ENCODE data around the gene MARCHF9.
A peak's percentile ranks its signal among the peaks of the same experiment; 100 is the strongest.

MARCHF9 gene

DNA sequence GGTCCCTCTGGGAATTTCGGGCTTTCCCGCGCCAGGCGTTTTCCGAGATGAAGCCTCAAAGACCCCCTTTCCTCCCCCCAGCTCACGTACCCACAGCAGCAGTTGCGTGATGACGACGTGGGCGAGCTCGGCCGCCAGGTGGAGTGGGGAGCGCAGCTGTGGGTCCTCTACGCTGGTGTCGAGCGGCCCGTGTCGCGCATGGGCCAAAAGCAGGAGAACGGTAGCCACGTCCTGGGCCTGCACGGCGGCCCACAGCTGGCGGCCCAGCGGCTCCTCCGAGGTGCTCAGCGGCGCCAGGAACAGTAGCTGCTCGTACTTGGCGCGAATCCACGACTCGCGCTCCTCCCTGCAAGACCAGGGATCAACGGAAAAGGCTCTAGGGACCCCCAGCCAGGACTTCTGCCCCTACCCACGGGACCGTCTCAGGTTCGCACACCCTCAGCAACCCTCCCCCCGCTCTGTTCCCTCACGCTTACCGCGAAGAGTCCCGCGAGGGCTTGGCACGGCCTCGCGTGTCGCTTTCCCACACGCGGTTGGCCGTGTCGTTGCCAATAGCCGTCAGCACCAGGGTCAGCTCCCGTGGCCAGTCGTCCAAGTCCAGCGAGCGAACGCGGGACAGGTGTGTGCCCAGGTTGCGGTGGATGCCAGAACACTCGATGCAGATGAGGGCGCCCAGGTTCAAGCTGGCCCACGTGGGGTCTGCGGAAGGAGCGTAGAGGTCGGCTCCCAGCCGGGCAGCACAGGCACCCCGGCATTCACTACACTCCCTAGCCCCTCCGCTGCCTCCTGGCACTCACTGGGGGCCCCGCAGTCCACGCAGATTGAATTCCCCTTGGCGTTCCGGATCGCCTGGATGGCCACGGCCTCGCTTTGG lies 27.8 kb upstream of the MARCHF9 start:
- DNase-seq (ENCODE audit: insufficient read length, low spot score): no peak
- FAIRE-seq: no peak
- TF ChIP-seq, protein P1, sequence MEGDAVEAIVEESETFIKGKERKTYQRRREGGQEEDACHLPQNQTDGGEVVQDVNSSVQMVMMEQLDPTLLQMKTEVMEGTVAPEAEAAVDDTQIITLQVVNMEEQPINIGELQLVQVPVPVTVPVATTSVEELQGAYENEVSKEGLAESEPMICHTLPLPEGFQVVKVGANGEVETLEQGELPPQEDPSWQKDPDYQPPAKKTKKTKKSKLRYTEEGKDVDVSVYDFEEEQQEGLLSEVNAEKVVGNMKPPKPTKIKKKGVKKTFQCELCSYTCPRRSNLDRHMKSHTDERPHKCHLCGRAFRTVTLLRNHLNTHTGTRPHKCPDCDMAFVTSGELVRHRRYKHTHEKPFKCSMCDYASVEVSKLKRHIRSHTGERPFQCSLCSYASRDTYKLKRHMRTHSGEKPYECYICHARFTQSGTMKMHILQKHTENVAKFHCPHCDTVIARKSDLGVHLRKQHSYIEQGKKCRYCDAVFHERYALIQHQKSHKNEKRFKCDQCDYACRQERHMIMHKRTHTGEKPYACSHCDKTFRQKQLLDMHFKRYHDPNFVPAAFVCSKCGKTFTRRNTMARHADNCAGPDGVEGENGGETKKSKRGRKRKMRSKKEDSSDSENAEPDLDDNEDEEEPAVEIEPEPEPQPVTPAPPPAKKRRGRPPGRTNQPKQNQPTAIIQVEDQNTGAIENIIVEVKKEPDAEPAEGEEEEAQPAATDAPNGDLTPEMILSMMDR (IDR thresholded peaks at IDR 0.05; ENCODE audit: insufficient read depth, missing control alignments): peak; percentile 23

- DNase-seq (ENCODE audit: insufficient read length, low spot score): no peak
- no peak for FAIRE-seq
- TF ChIP-seq, protein P1 (IDR thresholded peaks at IDR 0.05; ENCODE audit: insufficient read depth, missing control alignments): no peak
These were observed 27.0 kb upstream of the MARCHF9 start for GRCh38 chr12:57727758-57728395.

DNA sequence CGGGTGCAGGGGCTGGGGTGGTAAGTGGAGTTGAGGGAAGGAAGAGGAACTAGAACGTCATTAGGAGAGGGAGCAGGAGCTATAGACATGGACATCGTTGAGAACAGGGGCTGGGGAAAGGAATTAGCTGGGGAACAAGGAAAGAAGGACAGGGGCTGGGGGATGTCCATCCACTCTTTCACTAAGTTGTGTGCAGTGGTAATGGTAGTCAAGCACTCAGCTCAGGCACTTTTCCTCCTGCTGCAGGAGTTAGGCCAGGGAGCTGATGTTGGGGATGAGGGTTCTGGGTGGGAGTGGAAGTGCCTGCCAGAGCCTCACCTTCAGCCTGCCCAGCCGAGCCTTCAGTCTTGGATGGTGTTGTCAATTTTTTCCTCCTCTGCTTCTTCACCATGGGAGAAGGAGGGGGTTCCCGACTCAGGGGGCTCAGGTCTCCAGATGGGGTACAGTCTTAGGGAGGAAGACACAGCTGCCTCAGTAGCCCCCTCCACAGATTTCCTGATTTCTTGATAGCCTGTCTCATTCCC lies 25.5 kb upstream of the MARCHF9 start:
- DNase-seq (ENCODE audit: insufficient read length, low spot score) (no peak), FAIRE-seq (no peak)
- TF ChIP-seq, protein P1 (IDR thresholded peaks at IDR 0.05; ENCODE audit: insufficient read depth, missing control alignments): no peak

GRCh38 chr12:57730336-57731067 lies 24.4 kb upstream of the MARCHF9 start:
- no peak for DNase-seq (ENCODE audit: insufficient read length, low spot score)
- TF ChIP-seq, protein P1 (IDR thresholded peaks at IDR 0.05; ENCODE audit: insufficient read depth, missing control alignments): no peak
- FAIRE-seq: no peak

DNA sequence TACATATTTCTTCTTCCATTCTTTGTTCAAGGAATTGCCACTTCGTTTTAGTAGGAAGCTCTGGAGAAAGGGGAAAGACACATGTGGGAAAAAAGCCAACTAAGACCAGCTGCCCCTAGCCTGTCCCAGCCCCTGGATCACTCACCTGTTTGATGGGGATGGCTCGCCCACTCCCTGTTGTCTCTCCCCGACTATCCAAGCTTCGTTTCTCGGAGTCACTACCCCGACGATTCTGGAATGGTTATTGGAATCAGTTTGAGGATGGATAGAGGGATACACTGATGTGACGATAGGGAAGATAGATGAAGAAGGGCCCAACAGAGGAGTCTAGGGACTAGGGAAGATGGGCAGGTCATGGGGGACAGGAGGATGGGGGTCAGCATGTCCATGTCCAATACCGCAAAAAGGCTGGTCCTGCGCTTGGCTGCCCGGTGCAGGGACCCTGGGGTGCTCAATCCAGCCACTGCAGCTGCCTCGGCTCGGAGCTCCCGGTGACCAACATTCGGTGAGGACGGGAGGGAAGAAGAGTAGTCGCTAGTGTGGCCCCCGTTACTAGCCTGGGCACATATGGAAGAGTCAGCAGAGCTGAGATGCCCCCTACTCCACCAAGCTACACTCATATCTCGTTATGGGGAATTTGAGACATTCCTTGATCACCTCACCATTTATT lies 23.4 kb upstream of the MARCHF9 start:
- DNase-seq (ENCODE audit: insufficient read length, low spot score): no peak
- FAIRE-seq: no peak
- TF ChIP-seq, protein P1 (IDR thresholded peaks at IDR 0.05; ENCODE audit: insufficient read depth, missing control alignments): no peak

GRCh38 chr12:57732270-57732669 lies 22.6 kb upstream of the MARCHF9 start:
- FAIRE-seq (no peak), DNase-seq (ENCODE audit: insufficient read length, low spot score) (no peak)
- TF ChIP-seq, protein P1 (IDR thresholded peaks at IDR 0.05; ENCODE audit: insufficient read depth, missing control alignments): no peak
